Effector memory CD4-positive, alpha-beta T cell (primary cell): Measurements from ENCODE around the gene PTH1R.

Experiments used
- DNase-seq, 3 donors: peaks; one replicate each; pipeline ENCODE4 v3.0.0-alpha.2; 2020
- H3K27ac ChIP-seq: 2 replicates; pipeline ENCODE4 v1.7.0; 2013; ENCODE audit warnings: mild to moderate bottlenecking, low read length, moderate library complexity; ENCODE audit not compliant: insufficient read depth, poor library complexity, severe bottlenecking
- H3K27me3 ChIP-seq: replicated peaks from 2 replicates; pipeline ENCODE4 v1.7.0; 2013; ENCODE audit warnings: mild to moderate bottlenecking, low read length; ENCODE audit not compliant: insufficient read depth, control insufficient read depth, poor library complexity, severe bottlenecking
- H3K36me3 ChIP-seq: 2 replicates; pipeline ENCODE4 v1.7.0; 2013; ENCODE audit warnings: mild to moderate bottlenecking, low read length, moderate library complexity; ENCODE audit not compliant: control insufficient read depth, insufficient read depth
- H3K4me1 ChIP-seq: 2 replicates; pipeline ENCODE4 v1.7.0; 2013; ENCODE audit warnings: low read length, mild to moderate bottlenecking; ENCODE audit not compliant: control insufficient read depth, insufficient read depth, poor library complexity, severe bottlenecking
- H3K4me3 ChIP-seq: 2 replicates; pipeline ENCODE4 v1.7.0; 2013; ENCODE audit warnings: low read length, low read depth, mild to moderate bottlenecking; ENCODE audit not compliant: insufficient read depth, poor library complexity, severe bottlenecking
- H3K9me3 ChIP-seq: 2 replicates; pipeline ENCODE4 v1.7.0; 2013; ENCODE audit warnings: mild to moderate bottlenecking, low read length, moderate library complexity; ENCODE audit not compliant: control insufficient read depth

Gene PTH1R

DNA sequence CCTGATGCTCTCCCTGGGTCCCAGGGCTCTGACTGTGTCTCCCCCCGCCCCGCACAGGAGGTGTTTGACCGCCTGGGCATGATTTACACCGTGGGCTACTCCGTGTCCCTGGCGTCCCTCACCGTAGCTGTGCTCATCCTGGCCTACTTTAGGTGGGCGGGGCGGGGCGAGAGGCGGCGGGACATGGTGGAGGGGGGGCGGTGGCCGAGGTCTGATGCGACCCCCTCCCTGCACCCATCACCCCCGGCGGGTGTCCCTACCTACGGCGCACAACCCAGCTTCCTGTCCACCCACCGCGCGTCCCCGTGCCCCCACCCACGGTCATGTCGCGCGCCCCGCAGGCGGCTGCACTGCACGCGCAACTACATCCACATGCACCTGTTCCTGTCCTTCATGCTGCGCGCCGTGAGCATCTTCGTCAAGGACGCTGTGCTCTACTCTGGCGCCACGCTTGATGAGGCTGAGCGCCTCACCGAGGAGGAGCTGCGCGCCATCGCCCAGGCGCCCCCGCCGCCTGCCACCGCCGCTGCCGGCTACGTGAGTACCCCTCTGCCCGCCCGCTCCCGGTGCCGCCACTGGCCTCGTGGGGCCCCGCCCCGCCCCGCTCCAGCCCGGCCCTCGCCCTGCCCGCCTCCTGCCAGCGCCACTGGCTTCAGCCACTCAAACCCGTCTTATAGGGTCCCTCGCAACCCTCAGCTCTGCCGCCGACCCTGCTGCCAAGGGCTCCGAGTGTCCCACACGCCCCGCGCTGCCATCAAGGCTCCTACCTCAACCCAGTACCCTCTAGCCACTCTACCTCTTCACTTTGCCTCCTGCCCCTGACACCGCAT, 21.0 kb downstream of the PTH1R start:
- no peak overlapping the region for H3K27ac ChIP-seq
- H3K36me3 ChIP-seq, result no peaks in the 10 kb centered on the region
- no peak overlapping the region for H3K4me3 ChIP-seq
- H3K27me3 ChIP-seq, result peaks cover 2% of the 10 kb centered on the region
- DNase-seq, result no peak
- no peaks in the 10 kb centered on the region for H3K9me3 ChIP-seq
- peaks cover 4% of the 10 kb centered on the region for H3K4me1 ChIP-seq

DNA sequence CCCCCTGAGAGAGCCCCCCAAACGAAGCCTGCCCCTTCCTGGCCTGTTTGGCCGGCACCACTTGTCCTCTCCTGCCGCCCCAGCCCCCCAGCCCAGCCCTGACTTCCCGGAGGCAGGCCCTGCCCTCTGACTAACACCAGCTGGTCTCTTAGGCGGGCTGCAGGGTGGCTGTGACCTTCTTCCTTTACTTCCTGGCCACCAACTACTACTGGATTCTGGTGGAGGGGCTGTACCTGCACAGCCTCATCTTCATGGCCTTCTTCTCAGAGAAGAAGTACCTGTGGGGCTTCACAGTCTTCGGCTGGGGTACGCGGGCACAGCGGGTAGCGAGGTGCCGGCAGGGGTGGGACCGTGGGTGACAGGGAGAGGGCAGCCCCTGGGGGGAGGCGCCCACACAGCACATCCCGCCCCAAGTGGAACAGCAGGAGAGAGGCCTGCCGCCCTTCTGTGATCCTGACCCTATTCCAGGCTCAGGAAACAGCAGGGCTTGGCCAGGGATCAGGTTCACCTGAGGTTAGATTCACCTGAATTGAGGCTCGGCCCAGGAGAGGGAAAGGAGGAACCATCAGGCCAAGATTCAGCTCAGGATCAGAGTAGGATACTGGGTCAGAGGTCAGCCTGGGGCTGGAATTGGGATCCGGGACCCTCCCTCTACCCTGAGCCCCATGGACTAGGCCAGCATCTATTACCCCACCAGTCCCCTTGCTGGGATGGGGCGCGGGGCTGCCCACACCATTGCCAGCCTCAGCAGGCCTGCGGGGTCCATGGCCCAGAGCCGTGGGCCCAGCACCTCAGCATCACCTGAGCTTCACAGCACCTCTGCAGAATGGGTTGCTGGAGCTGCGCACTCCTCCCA, 21.9 kb downstream of the PTH1R start:
- DNase-seq, result no peak
- Histone ChIP-seq H3K27me3 (no peaks in the 10 kb centered on the region), H3K4me1 (peaks cover 4% of the 10 kb centered on the region), H3K4me3 (no peak overlapping the region), H3K36me3 (no peaks in the 10 kb centered on the region), H3K9me3 (no peaks in the 10 kb centered on the region), H3K27ac (no peak overlapping the region)

DNA sequence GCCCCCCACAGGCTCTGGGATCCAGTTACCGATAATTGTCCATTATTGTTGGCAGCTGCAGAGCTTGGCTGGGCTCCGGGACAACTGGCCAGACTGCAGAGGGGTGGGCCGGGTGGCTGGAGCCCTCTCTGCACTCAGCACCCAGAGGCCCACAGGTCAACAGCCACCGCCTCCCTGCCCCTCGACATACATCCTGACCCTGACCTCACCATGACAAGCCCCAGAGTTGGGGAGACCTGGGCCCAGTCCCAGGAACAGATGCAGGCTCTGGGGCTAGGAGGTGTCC, 22.4 kb downstream of the PTH1R start:
- H3K9me3 ChIP-seq, result no peaks in the 10 kb centered on the region

DNA sequence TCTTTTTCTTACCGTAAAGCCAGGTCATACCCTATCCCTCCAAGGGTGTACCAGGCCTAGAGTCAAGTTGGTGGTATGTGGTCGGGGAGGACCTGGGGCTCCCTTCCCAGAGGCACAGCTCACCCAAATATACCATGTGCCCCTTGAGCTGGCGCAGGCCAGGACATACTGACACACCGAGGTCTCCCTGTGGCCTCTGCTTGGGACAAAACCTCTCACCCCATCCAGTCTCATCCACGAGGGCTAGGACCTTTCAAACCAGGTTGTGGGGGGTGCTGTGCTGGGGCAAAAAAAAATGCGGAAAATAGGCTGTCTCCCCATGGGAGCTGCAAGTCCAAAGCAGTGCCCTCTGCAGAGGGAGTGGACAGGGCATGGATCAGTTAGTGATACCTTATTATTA, 22.8 kb downstream of the PTH1R start:
- no peaks in the 10 kb centered on the region for H3K36me3 ChIP-seq
- no peaks in the 10 kb centered on the region for H3K9me3 ChIP-seq
- no peak for DNase-seq
- no peak overlapping the region for H3K27ac ChIP-seq
- peaks cover 4% of the 10 kb centered on the region for H3K4me1 ChIP-seq
- H3K4me3 ChIP-seq, result no peak overlapping the region
- no peaks in the 10 kb centered on the region for H3K27me3 ChIP-seq

More for the DNA sequence above, 22.4 kb downstream of the PTH1R start:
- H3K27ac ChIP-seq, result no peak overlapping the region
- DNase-seq, result no peak
- H3K4me1 ChIP-seq, result peaks cover 4% of the 10 kb centered on the region
- no peaks in the 10 kb centered on the region for H3K27me3 ChIP-seq
- no peaks in the 10 kb centered on the region for H3K36me3 ChIP-seq
- no peak overlapping the region for H3K4me3 ChIP-seq

DNA sequence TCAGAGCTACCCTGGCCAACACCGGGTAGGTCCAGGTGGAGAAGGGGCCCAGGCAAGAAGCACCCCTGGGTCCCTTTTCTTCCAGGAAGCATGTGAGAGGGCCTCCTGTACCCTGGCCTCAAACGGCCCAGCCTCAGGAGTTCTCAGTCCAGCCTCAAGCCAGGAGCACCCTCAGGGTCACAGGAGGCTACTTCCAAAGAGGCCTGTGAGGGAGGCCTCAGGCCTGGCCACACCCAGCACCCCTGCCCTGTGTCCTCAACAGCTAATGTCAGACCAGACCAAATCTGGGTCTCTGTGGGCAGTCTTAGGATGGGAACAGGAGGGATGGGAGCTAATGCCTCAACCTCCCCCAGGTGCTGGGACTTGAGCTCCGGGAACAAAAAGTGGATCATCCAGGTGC, 23.5 kb downstream of the PTH1R start:
- peaks cover 4% of the 10 kb centered on the region for H3K4me1 ChIP-seq
- DNase-seq, result no peak
- H3K36me3 ChIP-seq, result no peaks in the 10 kb centered on the region
- H3K4me3 ChIP-seq, result no peak overlapping the region
- H3K27me3 ChIP-seq, result no peaks in the 10 kb centered on the region
- H3K27ac ChIP-seq, result no peak overlapping the region
- H3K9me3 ChIP-seq, result no peaks in the 10 kb centered on the region

DNA sequence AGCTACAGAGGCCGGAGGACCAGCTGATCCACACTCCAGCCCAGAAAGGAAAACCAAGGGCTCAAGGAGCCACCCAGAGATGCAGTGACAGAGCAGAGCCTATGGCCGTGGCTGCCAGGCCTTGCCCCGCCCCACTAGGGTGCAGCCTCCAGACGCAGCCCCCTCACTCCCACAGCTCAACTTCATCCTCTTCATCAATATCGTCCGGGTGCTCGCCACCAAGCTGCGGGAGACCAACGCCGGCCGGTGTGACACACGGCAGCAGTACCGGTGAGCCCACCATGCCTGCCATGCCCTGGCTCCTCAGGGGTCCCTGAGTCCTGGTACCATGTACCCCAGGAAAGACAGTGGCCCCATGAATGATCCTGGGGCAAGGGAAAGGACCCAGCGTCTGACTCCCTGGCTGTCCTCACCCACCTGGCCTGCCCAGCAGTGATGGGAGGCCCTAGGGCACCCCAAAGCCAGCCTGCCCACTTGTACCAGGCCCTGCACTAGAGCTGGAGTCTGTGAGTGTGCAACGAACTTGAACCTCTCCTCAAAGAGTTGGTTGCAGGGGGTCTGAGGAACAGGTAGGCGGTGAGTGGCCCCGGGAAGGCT, 24.2 kb downstream of the PTH1R start:
- no peak for DNase-seq
- H3K4me1 ChIP-seq, result peaks cover 4% of the 10 kb centered on the region

DNA sequence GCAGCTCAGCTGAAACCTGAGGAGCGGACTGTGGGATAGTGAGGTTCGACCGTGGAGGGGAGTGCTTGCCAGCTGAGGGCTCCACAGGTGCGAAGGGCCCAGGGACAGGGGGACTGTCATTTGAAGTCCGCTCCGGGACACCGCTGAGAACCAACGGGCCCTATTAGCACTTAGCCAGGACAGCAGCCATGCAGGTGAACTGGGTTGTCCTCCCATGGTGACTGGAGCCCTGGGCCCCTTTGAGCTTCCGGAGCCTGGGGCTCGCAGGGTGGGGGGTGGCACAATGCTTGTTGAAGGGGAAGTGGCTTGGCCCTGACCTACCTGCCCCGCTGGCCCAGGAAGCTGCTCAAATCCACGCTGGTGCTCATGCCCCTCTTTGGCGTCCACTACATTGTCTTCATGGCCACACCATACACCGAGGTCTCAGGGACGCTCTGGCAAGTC, 24.7 kb downstream of the PTH1R start:
- Histone ChIP-seq H3K9me3 (no peaks in the 10 kb centered on the region), H3K4me3 (no peak overlapping the region), H3K27me3 (no peaks in the 10 kb centered on the region), H3K27ac (no peak overlapping the region), H3K4me1 (peaks cover 4% of the 10 kb centered on the region), H3K36me3 (no peaks in the 10 kb centered on the region)
- no peak for DNase-seq

More for the DNA sequence above, 24.2 kb downstream of the PTH1R start:
- no peaks in the 10 kb centered on the region for H3K27me3 ChIP-seq
- H3K4me3 ChIP-seq, result no peak overlapping the region
- H3K27ac ChIP-seq, result no peak overlapping the region
- H3K36me3 ChIP-seq, result no peaks in the 10 kb centered on the region
- no peaks in the 10 kb centered on the region for H3K9me3 ChIP-seq

DNA sequence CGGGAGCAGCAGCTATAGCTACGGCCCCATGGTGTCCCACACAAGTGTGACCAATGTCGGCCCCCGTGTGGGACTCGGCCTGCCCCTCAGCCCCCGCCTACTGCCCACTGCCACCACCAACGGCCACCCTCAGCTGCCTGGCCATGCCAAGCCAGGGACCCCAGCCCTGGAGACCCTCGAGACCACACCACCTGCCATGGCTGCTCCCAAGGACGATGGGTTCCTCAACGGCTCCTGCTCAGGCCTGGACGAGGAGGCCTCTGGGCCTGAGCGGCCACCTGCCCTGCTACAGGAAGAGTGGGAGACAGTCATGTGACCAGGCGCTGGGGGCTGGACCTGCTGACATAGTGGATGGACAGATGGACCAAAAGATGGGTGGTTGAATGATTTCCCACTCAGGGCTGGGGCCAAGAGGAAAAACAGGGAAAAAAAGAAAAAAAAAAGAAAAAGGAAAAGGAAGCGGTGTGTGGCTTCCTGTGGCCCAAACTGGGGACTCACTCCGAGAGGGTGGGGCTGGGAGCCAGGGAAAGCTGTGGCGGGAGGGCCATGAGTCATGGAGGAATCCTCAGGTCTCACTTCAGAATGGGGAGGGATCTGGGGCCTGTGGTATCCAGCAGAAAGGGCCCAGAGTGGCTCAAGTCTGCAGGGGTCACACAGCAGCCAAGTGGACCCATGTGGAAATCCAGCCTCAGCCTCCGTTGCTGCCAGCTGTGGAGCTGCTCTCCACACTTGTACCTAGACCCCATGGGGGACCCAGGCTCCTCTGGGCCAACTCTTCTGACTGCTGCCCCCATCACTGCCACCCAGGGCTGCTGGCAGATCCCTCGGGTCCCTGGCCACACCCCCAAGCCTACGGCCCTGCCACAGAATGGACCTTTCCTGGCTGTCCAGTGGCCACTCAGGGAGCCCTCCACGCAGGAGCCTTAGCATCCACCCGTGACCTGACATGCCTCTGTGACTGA, 26.1 kb downstream of the PTH1R start:
- H3K27ac ChIP-seq, result no peak overlapping the region
- H3K36me3 ChIP-seq, result no peaks in the 10 kb centered on the region
- H3K4me1 ChIP-seq, result peaks cover under 1% of the 10 kb centered on the region
- no peak for DNase-seq
- no peaks in the 10 kb centered on the region for H3K27me3 ChIP-seq
- H3K4me3 ChIP-seq, result no peak overlapping the region
- no peaks in the 10 kb centered on the region for H3K9me3 ChIP-seq

DNA sequence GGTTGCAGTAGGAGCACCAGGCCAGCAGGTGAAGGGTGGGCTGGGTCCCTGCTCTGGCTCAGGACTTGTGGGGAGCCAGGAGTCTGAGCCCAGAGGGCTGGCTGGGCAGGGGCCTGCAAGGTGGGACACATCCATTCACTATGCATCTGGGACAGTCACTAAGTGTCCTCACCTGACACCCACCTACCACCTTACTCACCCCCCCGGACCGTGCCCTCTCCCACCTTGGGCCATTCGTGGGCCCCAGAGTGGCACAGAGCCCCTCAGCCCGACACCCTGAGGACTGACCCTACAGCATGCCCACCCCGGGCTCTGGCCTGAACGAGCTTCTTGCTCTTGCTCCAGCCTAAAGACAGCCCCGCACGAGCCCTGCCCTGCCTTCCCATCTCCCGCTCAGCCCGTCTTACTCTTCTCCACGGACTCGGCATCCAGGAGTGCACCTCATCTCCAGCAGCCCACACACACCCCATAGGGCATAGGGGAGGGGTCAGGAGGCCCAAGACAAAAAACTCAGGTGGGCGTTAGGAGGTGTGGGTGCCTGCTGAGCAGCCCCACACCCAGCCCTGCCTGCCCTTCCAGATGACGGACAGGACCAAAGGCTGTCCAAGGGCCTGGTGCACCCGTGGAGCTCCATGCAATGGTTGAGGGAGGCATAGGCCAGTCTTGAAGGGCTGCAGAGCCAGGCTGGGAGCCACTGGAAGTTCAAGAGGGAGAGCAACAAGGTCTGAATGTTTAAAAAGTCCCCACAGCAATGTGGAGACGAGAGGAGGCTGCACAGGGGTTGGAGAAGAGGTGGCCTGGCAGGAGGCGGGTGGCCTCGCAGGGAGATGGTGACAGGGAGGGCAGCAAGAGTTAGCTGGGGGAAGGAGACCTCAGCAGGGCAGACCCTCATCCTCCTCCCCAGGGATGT, 27.0 kb downstream of the PTH1R start:
- Histone ChIP-seq H3K36me3 (no peaks in the 10 kb centered on the region), H3K4me1 (peaks cover 4% of the 10 kb centered on the region), H3K27ac (no peak overlapping the region), H3K27me3 (no peaks in the 10 kb centered on the region), H3K9me3 (no peaks in the 10 kb centered on the region), H3K4me3 (no peak overlapping the region)
- no peak for DNase-seq
